Neuronal stem cell (in vitro differentiated cells): Measurements from ENCODE around the gene SLC9A8.

ENCODE experiments used
- DNase-seq: peaks from one replicate; pipeline ENCODE4 v3.0.0-alpha.2; 2013; ENCODE audit warnings: low spot score
- H2AFZ ChIP-seq: one replicate; pipeline ENCODE4 v1.6.1; 2013; ENCODE audit warnings: mild to moderate bottlenecking, low read length, inconsistent platforms
- H2AK5ac ChIP-seq: 2 replicates; pipeline ENCODE4 v1.6.1; 2013; ENCODE audit warnings: low read depth, mild to moderate bottlenecking, inconsistent platforms, low read length, moderate library complexity, mixed read lengths
- H2BK120ac ChIP-seq: 2 replicates; pipeline ENCODE4 v1.6.1; 2013; ENCODE audit warnings: low read depth, mild to moderate bottlenecking, inconsistent platforms, low read length, moderate library complexity, mixed read lengths
- H2BK12ac ChIP-seq: one replicate; pipeline ENCODE4 v1.6.1; 2013; ENCODE audit warnings: low read length, inconsistent platforms
- H2BK15ac ChIP-seq: 2 replicates; pipeline ENCODE4 v1.6.1; 2013; ENCODE audit warnings: mild to moderate bottlenecking, low read length, inconsistent platforms, mixed read lengths
- H2BK5ac ChIP-seq: one replicate; pipeline ENCODE4 v1.6.1; 2013; ENCODE audit warnings: inconsistent platforms, mild to moderate bottlenecking, low read length, moderate library complexity
- H3K14ac ChIP-seq: one replicate; pipeline ENCODE4 v1.6.1; 2013; ENCODE audit warnings: low read length, inconsistent platforms
- H3K18ac ChIP-seq: 2 replicates; pipeline ENCODE4 v1.6.1; 2013; ENCODE audit warnings: low read length, inconsistent platforms
- H3K23ac ChIP-seq: 2 replicates; pipeline ENCODE4 v1.6.1; 2013; ENCODE audit warnings: low read depth, mild to moderate bottlenecking, mixed read lengths, low read length, inconsistent platforms; ENCODE audit not compliant: poor library complexity
- H3K27ac ChIP-seq: replicated peaks from 3 replicates; pipeline ENCODE4 v1.5.1; 2013; ENCODE audit warnings: low read length, inconsistent platforms
- H3K27me3 ChIP-seq, 3 experiments: 2 replicates each; pipeline ENCODE4 v1.6.1; 2013; ENCODE audit warnings: low read length in 3 of 3, mild to moderate bottlenecking in 2 of 3, inconsistent platforms in 1 of 3, low read depth in 1 of 3, mixed read lengths in 1 of 3, moderate library complexity in 1 of 3; ENCODE audit not compliant: control insufficient read depth in 3 of 3, insufficient read depth in 3 of 3
- H3K36me3 ChIP-seq, 2 donors: replicated peaks in 1 of 2; 2 replicates each; pipeline ENCODE4 v1.6.1; 2013; ENCODE audit warnings: low read length in 2 of 2; ENCODE audit not compliant: control insufficient read depth in 2 of 2, insufficient read depth in 2 of 2
- H3K4ac ChIP-seq: 2 replicates; pipeline ENCODE4 v1.6.1; 2013; ENCODE audit warnings: inconsistent platforms, mild to moderate bottlenecking, low read length, moderate library complexity
- H3K4me1 ChIP-seq, 2 donors: 1 replicate in 1 of 2; 2 replicates in 1 of 2; pipeline ENCODE4 v1.6.1; 2013; ENCODE audit warnings: low read length in 2 of 2, low read depth in 1 of 2; ENCODE audit not compliant: control insufficient read depth in 2 of 2, insufficient read depth in 1 of 2
- H3K4me2 ChIP-seq: one replicate; pipeline ENCODE4 v1.6.1; 2013; ENCODE audit warnings: mild to moderate bottlenecking, low read length, inconsistent platforms; ENCODE audit not compliant: insufficient read depth, poor library complexity, severe bottlenecking
- H3K4me3 ChIP-seq, 2 donors: 2 replicates each; pipeline ENCODE4 v1.5.1; 2013; ENCODE audit warnings: low read length in 2 of 2, mild to moderate bottlenecking in 2 of 2, inconsistent platforms in 1 of 2, moderate library complexity in 1 of 2
- H3K79me1 ChIP-seq: one replicate; pipeline ENCODE4 v1.6.1; 2013; ENCODE audit warnings: low read depth, mild to moderate bottlenecking, inconsistent platforms, low read length, moderate library complexity
- H3K9ac ChIP-seq: one replicate; pipeline ENCODE4 v1.6.1; 2013; ENCODE audit warnings: mild to moderate bottlenecking, low read depth, low read length, inconsistent platforms; ENCODE audit not compliant: poor library complexity
- H3K9me3 ChIP-seq, 2 donors: replicated peaks in 1 of 2; 2 replicates each; pipeline versions ENCODE3 to v1.6.1; 2013; ENCODE audit warnings: low read length in 2 of 2, mild to moderate bottlenecking in 2 of 2, inconsistent platforms in 1 of 2, low read depth in 1 of 2, mixed read lengths in 1 of 2, moderate library complexity in 1 of 2; ENCODE audit not compliant: control insufficient read depth in 2 of 2, insufficient read depth in 1 of 2
- H4K8ac ChIP-seq: one replicate; pipeline ENCODE4 v1.6.1; 2013; ENCODE audit warnings: low read depth, mild to moderate bottlenecking, inconsistent platforms, low read length, moderate library complexity
- H4K91ac ChIP-seq: one replicate; pipeline ENCODE4 v1.6.1; 2013; ENCODE audit warnings: low read length, low read depth, mild to moderate bottlenecking, inconsistent platforms; ENCODE audit not compliant: poor library complexity
- WGBS, 2 donors: extraction: QIAGEN DNeasy Blood & Tissue Kit; methylation state at CpG; one replicate each; pipeline ENCODE4 v1.1.7; 2013; ENCODE audit warnings: missing lambda C conversion rate in 2 of 2, mixed read lengths in 1 of 2; ENCODE audit not compliant: insufficient read length in 2 of 2, insufficient replicate concordance in 1 of 2; ENCODE audit errors: extremely low coverage in 2 of 2; 5-methylcytosine and 5-hydroxymethylcytosine counted together

SLC9A8 gene

DNA sequence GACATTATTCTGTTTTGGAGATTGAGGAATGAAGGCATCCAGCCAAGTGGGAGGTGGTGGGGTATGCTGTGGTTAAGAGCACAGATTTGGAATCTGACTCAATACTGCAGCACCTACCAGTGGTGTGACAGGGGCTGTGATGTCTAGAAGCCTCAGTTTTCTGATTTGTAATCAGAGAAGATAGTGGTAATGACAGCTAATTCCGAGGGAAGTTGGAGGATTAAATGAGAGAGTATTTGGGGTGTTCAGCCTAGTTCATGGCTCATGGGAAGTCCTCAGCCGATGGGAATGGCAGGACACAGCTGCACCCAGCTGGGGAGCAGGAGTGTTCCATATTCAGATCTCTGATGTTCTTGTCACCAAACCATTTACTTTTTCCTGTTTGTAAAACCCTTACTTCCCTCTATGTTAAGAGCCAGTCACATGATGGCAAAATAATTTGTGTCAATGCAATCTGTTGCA, 9.3 kb downstream of the SLC9A8 start:
- Histone ChIP-seq H2BK12ac (no peak overlapping the region), H3K4me2 (no peak overlapping the region), H2AK5ac (no peak overlapping the region), H2BK15ac (no peak overlapping the region), H3K79me1 (peaks cover 2% of the 10 kb centered on the region), H3K4me3 (no peak overlapping the region), H2BK120ac (no peak overlapping the region), H3K4ac (no peak overlapping the region), H3K36me3 (peaks cover 9 to 87% of the 10 kb centered on the region in 2 donors), H3K18ac (no peak overlapping the region), H3K14ac (no peak overlapping the region), H3K27me3 (no peaks in the 10 kb centered on the region), H3K9me3 (peaks cover 0 to 10% of the 10 kb centered on the region in 2 donors), H4K8ac (no peak overlapping the region), H2BK5ac (no peak overlapping the region), H4K91ac (no peak overlapping the region), H2AFZ (no peak overlapping the region), H3K9ac (no peak overlapping the region), H3K27ac (no peak overlapping the region), H3K4me1 (peaks cover 0 to 3% of the 10 kb centered on the region in 2 donors), H3K23ac (no peak overlapping the region)
- WGBS, 2 donors = no CpG with 5 or more reads among the region's 2 CpGs
- no peak for DNase-seq

DNA sequence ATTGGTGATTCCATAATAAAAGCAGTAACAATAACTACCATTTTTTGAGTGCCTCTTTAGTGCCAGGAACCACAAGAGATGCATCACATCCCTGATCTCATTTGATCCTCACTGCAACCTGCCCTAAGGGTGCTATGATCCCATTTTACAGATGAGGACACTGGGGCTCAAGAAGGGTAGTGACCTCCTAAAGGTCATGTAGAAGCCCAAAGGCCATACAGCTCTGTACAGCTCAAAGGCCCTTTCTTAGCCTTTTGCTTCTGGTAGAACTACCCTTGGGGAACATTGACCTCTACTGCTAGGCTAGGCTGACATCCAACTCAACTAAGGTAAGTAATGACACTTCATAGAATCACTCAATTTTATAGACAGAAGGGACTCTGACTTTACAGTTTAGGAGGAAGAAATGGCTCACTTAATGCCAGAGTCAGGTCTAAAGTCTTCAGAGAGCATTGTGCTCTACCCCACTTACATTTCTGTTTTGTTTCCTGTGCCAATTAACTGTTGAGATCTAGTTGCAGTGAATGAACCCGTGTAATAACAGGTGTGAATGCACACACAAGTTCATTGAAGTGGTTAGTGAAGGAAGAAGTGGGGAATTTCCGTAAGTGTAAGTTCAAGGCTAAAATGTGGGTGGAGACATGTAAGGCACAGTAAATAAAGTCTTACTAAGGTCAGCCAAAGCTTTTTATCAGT, 10.7 kb downstream of the SLC9A8 start:
- DNase-seq = no peak
- Histone ChIP-seq H2AFZ (no peak overlapping the region), H3K4me2 (no peak overlapping the region), H3K9ac (no peak overlapping the region), H3K9me3 (peaks cover 0 to 10% of the 10 kb centered on the region in 2 donors), H3K14ac (no peak overlapping the region), H3K18ac (no peak overlapping the region), H3K4ac (no peak overlapping the region), H3K79me1 (peaks cover 2% of the 10 kb centered on the region), H3K4me1 (peaks cover 0 to 3% of the 10 kb centered on the region in 2 donors), H2AK5ac (no peak overlapping the region), H3K4me3 (no peak overlapping the region), H2BK120ac (no peak overlapping the region), H2BK15ac (no peak overlapping the region), H2BK12ac (no peak overlapping the region), H4K91ac (no peak overlapping the region), H4K8ac (no peak overlapping the region), H3K27me3 (no peaks in the 10 kb centered on the region), H3K23ac (no peak overlapping the region), H2BK5ac (no peak overlapping the region), H3K36me3 (peaks cover 9 to 82% of the 10 kb centered on the region in 2 donors), H3K27ac (no peak overlapping the region)
- no CpG with 5 or more reads among the region's 2 CpGs for WGBS, 2 donors

DNA sequence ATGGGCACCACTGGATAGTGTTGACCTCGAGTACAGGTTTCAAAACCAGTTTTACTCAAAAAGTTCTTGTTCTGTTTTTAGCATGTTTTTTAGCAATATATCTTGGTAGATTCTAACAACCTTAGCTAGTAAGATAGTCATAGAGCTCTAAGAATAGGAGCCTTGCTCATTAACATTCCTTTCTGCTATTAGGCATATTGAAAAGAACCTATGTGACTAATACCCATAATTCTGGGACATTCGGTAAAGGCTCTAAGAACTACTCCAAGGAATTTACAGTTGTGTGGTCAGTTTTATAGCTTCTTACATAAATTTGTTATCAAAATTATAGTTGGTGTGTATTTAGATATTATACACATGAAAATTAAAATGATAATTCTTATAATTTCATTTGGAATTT, 11.6 kb downstream of the SLC9A8 start:
- H2BK15ac ChIP-seq = no peak overlapping the region
- no peak overlapping the region for H3K27ac ChIP-seq
- H3K18ac ChIP-seq = no peak overlapping the region
- H3K36me3 ChIP-seq = peaks cover 9 to 79% of the 10 kb centered on the region in 2 donors
- H3K9ac ChIP-seq = no peak overlapping the region
- H3K23ac ChIP-seq = no peak overlapping the region
- H4K91ac ChIP-seq = no peak overlapping the region
- no peak for DNase-seq
- no peak overlapping the region for H3K4me2 ChIP-seq
- H2BK12ac ChIP-seq = no peak overlapping the region
- H3K27me3 ChIP-seq = no peaks in the 10 kb centered on the region
- peaks cover 2% of the 10 kb centered on the region for H3K79me1 ChIP-seq
- no peak overlapping the region for H3K4me3 ChIP-seq
- H3K4me1 ChIP-seq = peaks cover 0 to 3% of the 10 kb centered on the region in 2 donors
- peaks cover 0 to 9% of the 10 kb centered on the region in 2 donors for H3K9me3 ChIP-seq
- no peak overlapping the region for H3K14ac ChIP-seq
- H4K8ac ChIP-seq = no peak overlapping the region
- H2AK5ac ChIP-seq = no peak overlapping the region
- no peak overlapping the region for H2AFZ ChIP-seq
- H2BK5ac ChIP-seq = no peak overlapping the region
- WGBS, 2 donors = no CpG with 5 or more reads among the region's 2 CpGs
- H3K4ac ChIP-seq = no peak overlapping the region
- no peak overlapping the region for H2BK120ac ChIP-seq

DNA sequence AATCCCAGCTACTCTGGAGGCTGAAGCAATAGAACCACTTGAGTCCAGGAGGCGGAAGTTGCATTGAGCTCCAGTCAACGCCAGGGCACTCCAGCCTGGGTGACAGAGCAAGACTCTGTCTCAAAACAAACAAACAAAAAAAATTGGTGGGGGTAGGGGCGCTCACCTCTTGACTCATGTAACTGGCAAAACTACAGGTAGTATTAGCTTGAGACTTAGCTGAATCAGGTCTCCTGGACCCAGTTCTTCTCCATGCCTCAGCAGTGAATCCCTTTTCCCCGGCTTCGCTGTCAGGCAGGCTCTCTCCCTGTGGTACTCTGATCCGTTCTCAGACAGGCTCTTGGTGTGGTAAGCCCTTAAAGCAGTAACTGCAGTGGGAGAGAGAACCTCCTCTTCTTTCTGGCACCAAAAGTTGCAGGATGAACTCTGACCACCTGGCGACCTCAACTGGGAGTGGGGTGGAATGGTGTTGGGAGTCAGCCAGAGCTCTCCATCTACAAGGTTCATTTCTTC, 12.9 kb downstream of the SLC9A8 start:
- no peak overlapping the region for H2AFZ ChIP-seq
- H3K23ac ChIP-seq = no peak overlapping the region
- H3K4me1 ChIP-seq = peaks cover 3 to 6% of the 10 kb centered on the region in 2 donors
- no peak overlapping the region for H3K4me3 ChIP-seq
- no peak overlapping the region for H3K4ac ChIP-seq
- H2BK120ac ChIP-seq = no peak overlapping the region
- H3K27me3 ChIP-seq = no peaks in the 10 kb centered on the region
- H4K8ac ChIP-seq = no peak overlapping the region
- no CpG with 5 or more reads among the region's 7 CpGs for WGBS, 2 donors
- no peak overlapping the region for H2BK5ac ChIP-seq
- no peak overlapping the region for H3K27ac ChIP-seq
- no peak overlapping the region for H2BK12ac ChIP-seq
- no peak for DNase-seq
- H2AK5ac ChIP-seq = no peak overlapping the region
- H3K9ac ChIP-seq = no peak overlapping the region
- no peak overlapping the region for H4K91ac ChIP-seq
- H3K9me3 ChIP-seq = no peaks in the 10 kb centered on the region
- H3K36me3 ChIP-seq = peaks cover 6 to 72% of the 10 kb centered on the region in 2 donors
- no peak overlapping the region for H2BK15ac ChIP-seq
- peaks cover 2% of the 10 kb centered on the region for H3K79me1 ChIP-seq
- H3K18ac ChIP-seq = no peak overlapping the region
- H3K4me2 ChIP-seq = no peak overlapping the region
- no peak overlapping the region for H3K14ac ChIP-seq
